Diencephalon (tissue), 1 donor: ENCODE results near the gene SNX4. TPM values are rescaled to one million over a fixed set of nuclear protein-coding genes. Genes with fewer than 3 reads are reported as not detected.

Source experiments
- small RNA-seq: library from RNA; depleted of rRNA; stranded (forward); fragments of <200 nt; gene quantifications from one replicate; pipeline ENCODE3, GENCODE V24; 2014
- total RNA-seq: library from RNA; depleted of rRNA; stranded (reverse); fragments of >200 nt; gene quantifications from one replicate; pipeline ENCODE4 v1.2.3, GENCODE V29; 2014

SNX4 gene
- total RNA-seq, result 84.7 TPM

DNA sequence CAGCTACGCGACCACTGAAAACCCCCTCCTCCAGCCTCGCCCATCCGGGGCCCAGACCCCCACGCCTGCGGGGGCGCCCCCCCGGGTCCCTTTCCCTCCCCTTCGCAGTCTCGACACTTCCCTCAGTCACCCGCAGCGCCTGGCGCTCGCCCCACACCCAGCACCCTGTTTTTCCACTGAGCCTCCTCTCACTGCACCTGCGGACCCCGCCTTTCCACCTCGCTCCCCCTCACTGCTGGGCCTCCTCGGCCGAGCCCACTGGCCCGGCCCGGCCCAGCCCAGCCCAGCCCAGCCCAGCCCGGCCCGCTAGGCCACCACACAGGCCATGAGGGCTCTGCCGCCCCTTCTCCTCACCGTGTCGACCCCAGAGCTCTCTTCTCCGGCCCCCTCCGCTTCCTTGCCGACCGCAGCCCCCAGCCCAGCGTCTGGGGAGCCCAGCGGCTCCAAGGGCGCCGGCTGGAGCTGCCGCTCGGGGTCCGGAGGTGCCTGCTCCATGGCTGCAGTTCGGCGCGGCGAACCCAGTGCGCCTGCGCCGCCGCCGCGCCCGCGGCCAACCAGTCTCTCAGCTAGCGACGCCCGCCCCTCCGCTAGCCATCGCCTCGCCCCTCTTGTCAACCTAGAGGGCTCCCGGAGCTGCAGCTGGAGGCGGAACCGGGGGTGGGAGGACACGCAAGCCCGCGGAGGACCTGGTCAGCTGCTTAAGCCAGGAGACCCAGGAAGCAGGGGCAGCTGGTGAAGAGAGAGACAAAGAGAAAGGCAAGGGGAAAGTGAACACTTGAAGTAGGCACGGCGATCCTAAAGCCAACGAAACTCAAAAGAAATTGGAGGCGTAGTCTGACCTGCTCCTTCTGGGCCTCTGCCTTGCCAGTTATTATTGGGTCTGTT, at the start of gene SNX4:
Gene SNX4, minus strand, starts transcription at position 525 of the 885 bp plus-strand sequence. Its CDS starts 30 bp downstream, at position 495.

Small RNA genes lying within 50 kb of the gene (small RNA-seq; reads per million reads assigned to genes)
- not detected for gene RF00019

Other genes starting within 250 kb of the SNX4 start
- 81.4 TPM for gene ZNF148, start 144.9 kb downstream of the SNX4 start, total RNA-seq
- gene OSBPL11, start 75.3 kb upstream of the SNX4 start, total RNA-seq, result 24.5 TPM